Skeletal muscle cell (primary cell): ENCODE data around the gene SELENOH.
"Not testable (repeated sequence)": the region's sequence is repeated elsewhere in the genome, so short reads cannot be mapped to it uniquely, and the experiment has no call there.

ENCODE experiments used
- DNase-seq: peaks from one replicate; pipeline ENCODE4 v3.0.0-alpha.2; 2010; ENCODE audit warnings: low read depth
- H3K4me3 ChIP-seq: 2 replicates; pipeline ENCODE4 v1.5.1; 2011; ENCODE audit warnings: low read depth, mild to moderate bottlenecking, control low read depth, low read length, moderate library complexity

The SELENOH gene

GRCh38 chr11:57741132-57742086 lies at the start of gene SELENOH:
Gene SELENOH, plus strand, starts transcription at chr11:57741491. Its CDS starts 105 bp downstream, at chr11:57741596.
- peak within 1 kb of the TSS; percentile 98 for H3K4me3 ChIP-seq
- peak; percentile 95 for DNase-seq

- no peak for DNase-seq
- H3K4me3 ChIP-seq, result no peak overlapping the region
Measured at GRCh38 chr11:57698843-57699365, 42.4 kb upstream of the SELENOH start.

GRCh38 chr11:57699813-57700212 lies 41.5 kb upstream of the SELENOH start:
- DNase-seq, result no peak

GRCh38 chr11:57700425-57700824 lies 40.9 kb upstream of the SELENOH start:
- no peak overlapping the region for H3K4me3 ChIP-seq
- DNase-seq, result no peak

More at GRCh38 chr11:57699813-57700212, 41.5 kb upstream of the SELENOH start:
- no peak overlapping the region for H3K4me3 ChIP-seq

GRCh38 chr11:57703341-57703740 lies 38.0 kb upstream of the SELENOH start:
- DNase-seq, result no peak
- H3K4me3 ChIP-seq, result no peak overlapping the region

GRCh38 chr11:57704932-57705331 lies 36.4 kb upstream of the SELENOH start:
- H3K4me3 ChIP-seq, result no peak overlapping the region
- DNase-seq, result no peak

GRCh38 chr11:57705432-57705831 lies 35.9 kb upstream of the SELENOH start:
- DNase-seq, H3K4me3 ChIP-seq: not testable (repeated sequence)

GRCh38 chr11:57709802-57710367 lies 31.4 kb upstream of the SELENOH start:
- no peak overlapping the region for H3K4me3 ChIP-seq
- DNase-seq, result no peak

GRCh38 chr11:57711414-57712255 lies 29.7 kb upstream of the SELENOH start, which contains the start of gene MED19:
Gene MED19, minus strand, starts transcription at chr11:57712215. Its CDS starts 36 bp downstream, at chr11:57712179.
- DNase-seq, result peak; percentile 25
- peak within 1 kb of the TSS; percentile 100 for H3K4me3 ChIP-seq

- DNase-seq, result peak; percentile 98
- peak within 1 kb of the TSS; percentile 100 for H3K4me3 ChIP-seq
Measured at GRCh38 chr11:57712256-57713150, 28.8 kb upstream of the SELENOH start, which contains the start of gene TMX2. Gene TMX2, plus strand, starts transcription at chr11:57712593. Its CDS starts 26 bp downstream, at chr11:57712619.

GRCh38 chr11:57713835-57714234 lies 27.5 kb upstream of the SELENOH start:
- peak overlapping the region; percentile 100 for H3K4me3 ChIP-seq

GRCh38 chr11:57716726-57717125 lies 24.6 kb upstream of the SELENOH start:
- not testable (repeated sequence) for H3K4me3 ChIP-seq, DNase-seq

More at GRCh38 chr11:57713835-57714234, 27.5 kb upstream of the SELENOH start:
- DNase-seq, result no peak

- no peak for DNase-seq
- H3K4me3 ChIP-seq, result no peak overlapping the region
Measured at GRCh38 chr11:57727185-57727584, 14.1 kb upstream of the SELENOH start.

- no peak overlapping the region for H3K4me3 ChIP-seq
- DNase-seq, result no peak
Measured at GRCh38 chr11:57728829-57729228, 12.5 kb upstream of the SELENOH start.

GRCh38 chr11:57729479-57729878 lies 11.8 kb upstream of the SELENOH start:
- no peak overlapping the region for H3K4me3 ChIP-seq
- no peak for DNase-seq

- DNase-seq, result no peak
- no peak overlapping the region for H3K4me3 ChIP-seq
Measured at GRCh38 chr11:57732661-57733060, 8.6 kb upstream of the SELENOH start.

GRCh38 chr11:57735619-57736298 lies 5.5 kb upstream of the SELENOH start:
- no peak for DNase-seq
- H3K4me3 ChIP-seq, result no peak overlapping the region

- no peak for DNase-seq
- H3K4me3 ChIP-seq, result peak overlapping the region; percentile 98
Measured at GRCh38 chr11:57742087-57742452, 779 bp downstream of the SELENOH start.
